HG03520 (cell line): ENCODE data around the gene RXRA.
"Not testable (repeated sequence)": the region's sequence is repeated elsewhere in the genome, so short reads cannot be mapped to it uniquely, and the experiment has no call there.

ENCODE experiments used
- ATAC-seq: cut with Tn5 transposase; IDR thresholded peaks from one replicate; pipeline ENCODE4 v1.9.1; 2021; ENCODE audit warnings: mild to moderate bottlenecking, moderate library complexity; ENCODE audit not compliant: unreplicated experiment

The RXRA gene

DNA sequence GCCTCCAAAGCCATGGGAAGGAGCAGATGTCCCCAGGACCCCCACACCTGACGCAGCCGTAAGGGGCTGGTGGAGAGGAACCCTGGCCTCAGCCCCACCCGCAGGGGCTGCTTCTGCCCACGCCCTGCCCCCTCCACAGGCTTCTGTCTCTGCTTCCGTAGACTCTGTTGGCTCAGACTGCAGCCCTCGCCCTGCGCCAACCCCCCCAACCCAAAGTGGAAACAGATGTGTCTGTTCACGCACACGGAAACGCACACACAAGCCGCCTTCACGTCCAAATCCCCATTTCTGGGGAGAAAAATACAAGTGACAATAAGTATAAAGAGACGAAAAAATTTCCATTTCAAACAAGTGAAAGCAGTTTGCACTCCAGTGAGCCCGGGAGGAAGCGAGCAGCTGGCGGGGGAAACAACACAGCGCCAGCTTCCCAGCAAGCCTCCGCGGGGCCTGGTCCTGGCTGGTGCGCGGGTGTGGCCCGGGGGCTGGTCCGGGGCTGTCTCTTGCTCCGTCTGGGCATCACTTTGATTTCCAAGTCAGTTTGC is 32.6 kb upstream of the RXRA start:
- ATAC-seq = no peak

DNA sequence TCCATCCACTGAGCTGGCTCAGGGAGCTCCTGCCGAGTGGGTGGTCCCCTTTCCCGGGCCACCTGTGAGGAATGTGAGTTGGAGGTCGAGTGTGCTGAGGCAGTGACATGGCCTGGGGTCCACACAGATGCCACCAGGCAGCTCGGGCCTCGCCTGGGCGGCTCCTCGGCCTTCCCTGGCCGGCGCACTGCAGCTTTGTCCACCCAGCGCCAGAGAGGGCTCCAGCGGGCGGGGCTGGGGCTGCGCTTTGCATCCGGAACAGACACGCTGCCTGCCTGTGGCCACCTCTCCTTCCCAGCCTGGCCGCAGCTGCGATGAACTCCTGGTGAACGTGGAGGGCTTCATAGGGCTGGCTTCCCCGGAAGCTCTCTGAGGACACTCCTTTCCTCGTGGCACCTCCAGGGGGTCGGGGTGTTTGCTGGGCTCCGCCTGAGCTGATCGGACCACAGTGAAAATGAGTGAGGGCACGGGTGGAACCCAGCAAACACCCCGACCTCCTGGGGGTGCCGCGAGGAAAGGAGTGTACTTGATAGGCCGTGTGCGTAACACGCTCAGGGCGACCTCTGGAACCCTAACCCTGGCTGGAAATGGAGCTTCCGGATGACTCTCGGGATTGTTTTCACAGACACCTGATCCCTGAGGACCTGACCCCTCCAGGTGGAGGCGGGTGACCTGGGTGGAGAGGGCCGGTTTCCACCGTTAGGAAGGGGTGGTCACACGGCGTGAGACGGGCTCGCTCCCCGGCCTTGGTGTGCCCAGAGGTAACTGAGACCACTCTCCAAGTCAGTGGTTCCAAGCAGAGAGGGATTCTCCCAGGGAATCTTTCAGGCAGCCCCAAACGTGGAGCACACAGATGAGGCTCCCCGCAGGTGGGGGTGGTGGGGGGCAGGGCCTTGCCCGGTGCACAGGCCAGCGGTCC is 31.8 kb upstream of the RXRA start:
- ATAC-seq = no peak

DNA sequence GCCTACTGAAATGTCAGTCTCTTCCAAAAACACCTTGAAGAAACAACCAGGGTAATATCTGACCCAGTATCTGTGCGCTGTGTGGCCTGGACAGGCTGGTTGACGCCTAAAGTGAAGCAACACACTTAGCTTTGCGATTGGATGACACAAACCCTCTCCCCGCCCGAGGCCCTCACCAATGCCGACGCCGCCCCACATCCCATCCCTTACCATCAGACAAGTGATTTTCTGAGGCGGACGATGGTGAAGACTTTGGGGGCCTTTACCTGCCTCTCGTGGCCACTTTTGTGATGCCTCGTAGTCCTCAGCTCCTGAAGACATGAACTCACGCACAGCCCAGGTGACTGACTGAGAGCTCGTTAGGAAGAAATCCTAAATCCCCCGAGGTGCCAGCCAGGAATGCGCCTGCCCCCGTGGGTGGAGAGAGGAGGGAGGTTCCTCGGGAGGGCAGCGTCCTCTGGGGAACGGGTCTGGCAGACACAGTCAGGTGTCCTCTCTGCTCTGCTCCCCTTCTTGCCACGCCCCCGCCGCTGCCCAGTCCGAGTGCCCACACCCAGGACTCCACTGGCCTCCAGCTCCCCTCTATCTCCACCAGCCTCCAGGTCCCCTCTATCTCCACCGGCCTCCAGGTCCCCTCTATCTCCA is 31.0 kb upstream of the RXRA start:
- no peak for ATAC-seq

GRCh38 chr9:134295746-134296250 is 30.5 kb upstream of the RXRA start:
- ATAC-seq = no peak

DNA sequence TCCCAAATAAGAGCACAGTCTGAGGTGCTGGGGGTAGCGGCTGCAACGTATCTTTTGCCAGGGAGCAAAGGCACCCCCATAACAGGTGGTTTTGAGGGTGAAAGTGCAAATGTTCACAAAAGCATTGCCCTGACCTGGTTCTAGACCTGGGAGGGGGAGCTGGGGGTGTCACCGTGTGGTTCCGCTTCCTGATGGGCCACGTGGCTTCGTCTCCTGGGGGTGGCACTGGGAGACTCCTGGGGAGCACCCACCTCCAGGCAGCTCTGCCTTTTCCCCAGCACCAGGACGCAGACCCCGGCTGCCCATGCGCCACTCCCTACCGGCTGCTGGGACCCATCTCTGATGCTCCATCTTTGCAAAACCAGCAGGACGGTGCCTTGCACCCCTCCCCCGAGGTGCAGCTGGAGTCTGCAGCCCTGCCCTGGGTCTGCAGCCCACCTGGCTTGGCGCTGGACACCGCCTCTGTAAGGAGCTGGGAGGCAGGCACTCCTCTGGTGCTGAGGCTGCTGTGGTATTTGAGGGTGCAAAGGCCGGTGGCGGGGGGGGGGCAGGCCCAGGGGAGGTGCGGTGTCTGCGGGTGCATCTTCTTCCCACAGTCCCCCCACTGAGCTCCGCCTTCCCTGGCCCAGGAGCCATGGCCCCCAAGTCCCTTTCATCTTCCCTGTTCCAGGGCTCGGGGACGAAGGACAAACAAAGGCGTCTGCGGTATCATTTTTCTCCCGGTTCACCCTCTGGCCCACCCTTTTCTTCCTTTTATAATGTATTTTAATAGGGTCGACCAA is 29.8 kb upstream of the RXRA start:
- no peak for ATAC-seq

DNA sequence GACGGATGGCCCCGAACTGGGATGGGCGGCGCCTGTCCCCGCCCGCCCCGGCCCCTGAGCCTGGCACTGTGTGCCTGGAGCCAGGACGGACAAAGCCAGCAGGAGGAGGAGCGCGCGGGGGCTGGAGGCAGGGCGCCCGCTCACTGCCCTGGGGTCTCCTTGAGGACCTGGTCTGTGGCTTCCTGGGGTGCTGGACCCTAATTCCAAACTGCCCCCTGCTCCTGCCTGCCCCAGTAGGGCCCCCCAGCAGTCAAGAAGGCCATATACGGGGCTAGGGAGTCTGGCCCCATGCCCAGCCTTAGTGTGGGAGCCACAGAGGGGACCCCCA is 29.2 kb upstream of the RXRA start:
- no peak for ATAC-seq

- no peak for ATAC-seq
Measured at GRCh38 chr9:134297576-134297975, 28.7 kb upstream of the RXRA start.

GRCh38 chr9:134298000-134298399 is 28.3 kb upstream of the RXRA start:
- ATAC-seq = no peak

- no peak for ATAC-seq
Measured at GRCh38 chr9:134299068-134299467, 27.2 kb upstream of the RXRA start.

GRCh38 chr9:134299883-134300282 is 26.4 kb upstream of the RXRA start:
- ATAC-seq = no peak

- ATAC-seq = no peak
Measured at GRCh38 chr9:134301387-134302129, 24.7 kb upstream of the RXRA start.

- no peak for ATAC-seq
Measured at GRCh38 chr9:134302130-134302817, 24.0 kb upstream of the RXRA start.

DNA sequence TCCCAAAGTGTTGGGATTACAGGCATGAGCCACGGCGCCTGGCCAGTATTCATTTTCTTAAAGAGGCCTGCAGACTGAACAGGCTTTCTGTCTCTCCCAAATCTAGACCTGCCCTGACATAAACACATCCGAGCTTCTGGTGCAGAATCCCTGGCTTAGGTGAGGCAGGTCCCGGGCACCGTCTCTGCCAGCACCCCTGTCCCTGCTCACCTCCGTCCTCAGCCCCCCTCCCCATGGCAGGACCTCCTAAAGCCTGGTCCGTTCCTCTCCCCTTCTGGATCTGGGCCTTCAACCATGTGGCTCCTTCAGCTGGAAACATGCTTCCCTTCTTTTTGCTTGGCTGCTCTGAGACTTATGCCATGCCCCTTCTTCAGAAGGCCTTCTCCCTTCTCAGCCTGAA is 22.7 kb upstream of the RXRA start:
- ATAC-seq = no peak

DNA sequence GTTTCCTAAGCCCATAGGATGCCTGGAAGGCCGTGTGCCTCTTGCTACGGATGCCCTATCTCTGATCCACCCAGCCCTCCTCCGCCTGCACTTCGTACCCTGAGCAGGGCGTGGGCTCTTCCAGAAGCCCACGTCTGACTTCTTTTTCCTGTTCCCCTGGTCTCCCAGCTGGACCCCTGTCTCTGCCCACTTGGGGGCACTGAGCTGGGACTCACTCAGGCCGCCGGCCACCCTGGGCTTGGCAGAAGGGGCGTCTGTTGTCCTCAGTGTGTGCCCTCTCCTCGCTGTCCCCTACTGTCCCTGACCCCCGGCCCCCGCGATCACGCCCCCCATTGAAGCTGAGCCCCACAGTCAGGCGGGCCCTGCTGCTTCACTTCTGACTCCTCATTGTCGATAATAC is 22.0 kb upstream of the RXRA start:
- no peak for ATAC-seq

- no peak for ATAC-seq
Measured at GRCh38 chr9:134304690-134305089, 21.6 kb upstream of the RXRA start.

GRCh38 chr9:134305533-134305932 is 20.7 kb upstream of the RXRA start:
- ATAC-seq = no peak

GRCh38 chr9:134306042-134306441 is 20.2 kb upstream of the RXRA start:
- ATAC-seq = not testable (repeated sequence)

DNA sequence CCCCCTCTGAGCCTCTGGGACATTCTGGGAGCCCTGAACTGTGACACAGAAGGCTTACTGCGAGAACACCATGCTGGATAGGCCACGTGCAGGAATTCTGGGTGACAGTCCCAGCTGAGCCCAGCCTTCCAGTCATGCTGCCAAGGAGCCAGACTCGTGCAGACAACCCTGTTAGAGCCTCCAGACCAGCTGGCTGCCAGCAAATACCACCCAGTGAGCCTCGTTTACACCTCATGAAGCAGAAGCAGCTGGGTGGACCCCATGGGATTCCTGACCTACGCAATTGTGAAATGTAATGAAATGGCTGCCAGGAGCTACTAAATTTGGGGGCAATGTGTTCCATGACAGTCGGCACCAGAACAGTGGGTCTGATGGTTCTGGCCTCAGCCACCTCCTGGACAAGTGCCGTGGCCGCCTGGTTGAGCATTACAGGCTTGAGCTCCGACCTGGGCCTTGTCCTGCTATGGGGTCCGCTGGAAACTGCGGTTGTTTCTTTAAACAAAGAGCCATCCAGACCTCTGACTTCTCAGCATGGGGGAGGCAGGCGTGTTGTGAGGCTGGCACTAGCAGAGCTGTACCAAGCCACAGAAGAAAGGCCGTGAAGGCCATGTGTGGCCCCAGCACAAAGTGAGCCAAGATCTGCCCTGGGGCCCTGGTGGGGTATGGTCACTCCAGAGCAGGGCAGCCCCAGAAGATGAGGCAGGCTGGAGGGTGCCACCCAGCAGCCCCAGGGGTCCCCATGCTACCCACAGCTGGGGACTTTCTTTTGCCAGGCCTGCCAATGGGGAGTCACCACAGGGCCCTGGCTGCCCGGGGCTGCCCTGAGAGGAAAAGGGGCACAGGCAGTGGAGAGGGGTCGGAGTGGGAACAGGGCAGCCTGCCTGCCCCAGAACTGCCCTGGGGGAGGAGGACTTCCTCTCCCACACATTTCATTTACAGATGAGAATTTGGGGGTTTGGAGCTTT is 19.3 kb upstream of the RXRA start:
- no peak for ATAC-seq
